Transverse colon (tissue), 4 donors: ENCODE data around the gene MOB2. TPM values are rescaled to one million over a fixed set of nuclear protein-coding genes. Genes with fewer than 3 reads are reported as not detected.

Experiments used
- DNase-seq: peaks from one replicate; pipeline ENCODE4 v3.0.0-alpha.2; 2019
- H3K27ac ChIP-seq, 4 donors: fragments of 200-600 bp; sonication (generic); 2 replicates each; pipeline ENCODE4 v1.5.1; 2016 to 2018; ENCODE audit warnings: inconsistent platforms in 4 of 4
- H3K27me3 ChIP-seq: fragments of 200-600 bp; sonication (generic); 2 replicates; pipeline ENCODE4 v1.5.1; 2017; ENCODE audit warnings: inconsistent platforms
- H3K36me3 ChIP-seq, 4 donors: fragments of 200-600 bp; sonication (generic); 2 replicates each; pipeline ENCODE4 v1.5.1; 2017 to 2019; ENCODE audit warnings: inconsistent platforms in 4 of 4
- H3K4me1 ChIP-seq, 4 donors: fragments of 200-600 bp; sonication (generic); 2 replicates each; pipeline ENCODE4 v1.5.1; 2017 to 2020; ENCODE audit warnings: inconsistent platforms in 4 of 4
- H3K4me3 ChIP-seq, 4 donors: fragments of 200-600 bp; sonication (generic); 1 replicate in 1 of 4; 2 replicates in 3 of 4; pipeline versions ENCODE4 v1.5.1 to v1.6.1; 2017 to 2019; ENCODE audit warnings: inconsistent platforms in 4 of 4
- H3K9me3 ChIP-seq, 2 donors: fragments of 200-600 bp; sonication (generic); 2 replicates each; pipeline ENCODE4 v1.5.1; 2017 to 2019; ENCODE audit warnings: inconsistent platforms in 2 of 2
- CTCF ChIP-seq, 5 experiments: fragments of 200-600 bp in 3 of 5; fragments of 450-650 bp in 2 of 5; sonication (generic) in 3 of 5; IDR thresholded peaks; 1 replicate in 2 of 5; 2 replicates in 3 of 5; pipeline ENCODE4 v1.5.1; 2016 to 2017; ENCODE audit warnings: antibody characterized with exemption in 5 of 5, inconsistent platforms in 3 of 5, mild to moderate bottlenecking in 2 of 5, moderate library complexity in 1 of 5
- EP300 ChIP-seq: sonication (generic); formaldehyde crosslinking; IDR thresholded peaks from one replicate; pipeline ENCODE4 v1.6.1; 2017; ENCODE audit warnings: antibody characterized with exemption, low read depth
- POLR2A ChIP-seq: fragments of 450-650 bp; IDR thresholded peaks from one replicate; pipeline ENCODE4 v1.6.1; 2016; ENCODE audit warnings: antibody characterized with exemption, mild to moderate bottlenecking, moderate library complexity
- POLR2AphosphoS5 ChIP-seq, 3 donors: sonication (generic); formaldehyde crosslinking; IDR thresholded peaks; one replicate each; pipeline ENCODE4 v1.6.1; 2016; ENCODE audit warnings: antibody characterized with exemption in 3 of 3
- WGBS, 2 donors: methylation state at CpG; one replicate each; pipeline ENCODE4 v1.1.5; 2018; ENCODE audit warnings: low coverage in 1 of 2; 5-methylcytosine and 5-hydroxymethylcytosine counted together
- in situ Hi-C, 4 donors: fragments of 200-750 bp; cut with MboI; loops; one replicate each; pipeline versions ENCODE4 v1.15.0 to v1.15.1; 2017; ENCODE audit warnings: low sequenced_read_pairs in 3 of 4, low pct_ligation_motif_present in 1 of 4, low pct_unique_long_range_greater_than_20kb in 1 of 4
- intact Hi-C: fragments of 100-400 bp; cut with DNase I; formaldehyde crosslinking; loops from one replicate; pipeline ENCODE4 v1.15.1; 2023; ENCODE audit warnings: low total_unique reads
- total RNA-seq, 4 donors: library from RNA; depleted of rRNA; stranded (reverse); fragments of >200 nt; gene quantifications; one replicate each; pipeline ENCODE4 v1.1.0, GENCODE V29; 2016

Gene MOB2
- total RNA-seq, 4 donors from 2014 or later = 22.8 to 56.7 (median 42.4) TPM

- Histone ChIP-seq H3K27me3 (no peaks in the 10 kb centered on the region), H3K4me3 (no peak overlapping the region), H3K4me1 (no peaks in the 10 kb centered on the region), H3K9me3 (no peaks in the 10 kb centered on the region), H3K27ac (no peak overlapping the region), H3K36me3 (peaks cover 0 to 39% (median 5%) of the 10 kb centered on the region in 4 donors)
- whole genome bisulfite sequencing, 2 donors = 94 to 100% methylated on average over 2 to 10 of the region's 12 CpGs
- DNase-seq = no peak
- intact Hi-C loops (no loop called here), in situ Hi-C loops (no loop called here)
- no peak for TF ChIP-seq POLR2AphosphoS5 (IDR thresholded peaks at IDR 0.05)
Measured at GRCh38 chr11:1473011-1473628, 13.5 kb downstream of the MOB2 start.

- no peaks in the 10 kb centered on the region for H3K4me1 ChIP-seq
- H3K4me3 ChIP-seq = no peak overlapping the region
- DNase-seq = no peak
- H3K27ac ChIP-seq = no peak overlapping the region
- peaks cover 0 to 34% (median 4%) of the 10 kb centered on the region in 4 donors for H3K36me3 ChIP-seq
- H3K27me3 ChIP-seq = no peaks in the 10 kb centered on the region
- TF ChIP-seq POLR2AphosphoS5 (IDR thresholded peaks at IDR 0.05) = no peak
- TF ChIP-seq CTCF (IDR thresholded peaks at IDR 0.05) = no peak
- TF ChIP-seq POLR2A = no peak
- no peak for TF ChIP-seq EP300
- 92% methylated on average over 17 of the region's 21 CpGs; no CpG with 5 or more reads in 1 of the 2 donors for WGBS, 2 donors
- intact Hi-C loops = no loop called here
- no peaks in the 10 kb centered on the region for H3K9me3 ChIP-seq
- in situ Hi-C loops = no loop called here
Measured at GRCh38 chr11:1472180-1473005, 14.2 kb downstream of the MOB2 start.

GRCh38 chr11:1471736-1472135 is 14.8 kb downstream of the MOB2 start:
- WGBS, 2 donors = 82 to 100% methylated on average over 1 to 9 of the region's 9 CpGs
- peaks cover 0 to 34% (median 4%) of the 10 kb centered on the region in 4 donors for H3K36me3 ChIP-seq
- intact Hi-C loops (no loop called here), in situ Hi-C loops (no loop called here)
- H3K27me3 ChIP-seq = no peaks in the 10 kb centered on the region
- H3K27ac ChIP-seq = no peak overlapping the region
- H3K4me3 ChIP-seq = no peak overlapping the region
- no peaks in the 10 kb centered on the region for H3K9me3 ChIP-seq
- TF ChIP-seq EP300 = no peak
- TF ChIP-seq POLR2A = no peak
- TF ChIP-seq POLR2AphosphoS5 (IDR thresholded peaks at IDR 0.05) = no peak
- TF ChIP-seq CTCF (IDR thresholded peaks at IDR 0.05) = no peak
- no peaks in the 10 kb centered on the region for H3K4me1 ChIP-seq
- no peak for DNase-seq

- Histone ChIP-seq H3K4me1 (no peaks in the 10 kb centered on the region), H3K9me3 (no peaks in the 10 kb centered on the region), H3K27ac (no peak overlapping the region), H3K36me3 (peaks cover 0 to 27% (median under 1%) of the 10 kb centered on the region in 4 donors), H3K4me3 (no peak overlapping the region), H3K27me3 (no peaks in the 10 kb centered on the region)
- no peak for TF ChIP-seq CTCF (IDR thresholded peaks at IDR 0.05)
- no peak for TF ChIP-seq EP300
- no peak for TF ChIP-seq POLR2AphosphoS5 (IDR thresholded peaks at IDR 0.05)
- 94% methylated on average over 37 of the region's 40 CpGs; no CpG with 5 or more reads in 1 of the 2 donors for WGBS, 2 donors
- in situ Hi-C loops = no loop called here
- intact Hi-C loops = no loop called here
- no peak for DNase-seq
Measured at GRCh38 chr11:1470681-1471611, 15.6 kb downstream of the MOB2 start.
